ENCODE measurements around the gene TSPAN11.
"Not testable (repeated sequence)": the region's sequence is repeated elsewhere in the genome, so short reads cannot be mapped to it uniquely, and the experiment has no call there.

The TSPAN11 gene, protein sequence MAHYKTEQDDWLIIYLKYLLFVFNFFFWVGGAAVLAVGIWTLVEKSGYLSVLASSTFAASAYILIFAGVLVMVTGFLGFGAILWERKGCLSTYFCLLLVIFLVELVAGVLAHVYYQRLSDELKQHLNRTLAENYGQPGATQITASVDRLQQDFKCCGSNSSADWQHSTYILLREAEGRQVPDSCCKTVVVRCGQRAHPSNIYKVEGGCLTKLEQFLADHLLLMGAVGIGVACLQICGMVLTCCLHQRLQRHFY

DNA sequence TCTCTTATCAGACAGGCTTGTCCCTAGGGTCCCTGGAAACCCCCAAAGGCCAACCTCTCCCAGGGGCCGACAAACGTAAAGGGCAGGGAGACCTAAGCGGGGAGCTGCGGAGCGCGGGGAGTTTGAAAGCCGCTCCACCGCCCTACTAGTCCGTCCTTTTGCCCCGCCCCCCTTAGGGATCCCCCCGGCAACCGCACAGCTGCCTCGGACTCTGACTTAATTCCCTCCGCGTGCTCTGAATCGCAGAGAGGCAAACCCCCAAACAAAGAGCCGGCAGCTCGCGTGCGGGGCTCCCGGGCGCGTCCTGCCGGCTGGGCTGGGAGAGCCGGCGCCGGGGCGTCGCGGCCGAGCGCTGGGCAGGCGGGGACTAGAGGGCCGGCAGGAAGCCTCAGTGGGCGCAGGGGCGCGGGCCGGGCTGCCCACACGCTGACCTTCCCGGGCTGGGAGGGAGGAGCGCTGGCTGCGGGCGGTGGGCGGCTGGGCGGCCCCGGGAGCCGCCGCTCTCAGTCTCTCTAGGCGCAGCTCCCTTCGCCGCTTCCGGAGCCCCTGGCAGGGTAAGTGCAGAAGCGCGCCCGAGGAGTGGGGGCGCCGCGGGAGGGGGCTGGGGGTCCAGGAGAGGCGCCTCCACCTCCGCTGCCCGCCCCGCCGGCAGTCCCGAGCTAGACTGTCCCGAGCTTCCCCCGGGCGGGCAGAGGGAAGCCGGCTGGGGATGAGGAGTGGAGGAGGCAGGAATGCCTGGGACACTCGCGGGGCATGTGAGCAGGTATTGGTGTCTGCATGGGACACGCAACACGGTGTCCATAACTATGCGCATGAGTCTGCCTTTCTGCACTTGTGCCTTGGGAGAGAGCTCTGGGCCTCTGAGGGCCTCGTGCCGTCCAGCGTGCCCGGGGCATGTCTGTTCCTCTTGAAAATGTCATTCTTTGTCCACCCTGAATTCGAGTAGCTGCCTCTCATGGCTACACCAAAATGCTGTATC is at the start of gene TSPAN11:
TSPAN11 (plus strand) TSS at position 506 of the 979 bp plus-strand sequence. CDS start 27,244 bp downstream, outside the sequence.
- no peak for DNase-seq (ENCODE audit: low spot score)

DNA sequence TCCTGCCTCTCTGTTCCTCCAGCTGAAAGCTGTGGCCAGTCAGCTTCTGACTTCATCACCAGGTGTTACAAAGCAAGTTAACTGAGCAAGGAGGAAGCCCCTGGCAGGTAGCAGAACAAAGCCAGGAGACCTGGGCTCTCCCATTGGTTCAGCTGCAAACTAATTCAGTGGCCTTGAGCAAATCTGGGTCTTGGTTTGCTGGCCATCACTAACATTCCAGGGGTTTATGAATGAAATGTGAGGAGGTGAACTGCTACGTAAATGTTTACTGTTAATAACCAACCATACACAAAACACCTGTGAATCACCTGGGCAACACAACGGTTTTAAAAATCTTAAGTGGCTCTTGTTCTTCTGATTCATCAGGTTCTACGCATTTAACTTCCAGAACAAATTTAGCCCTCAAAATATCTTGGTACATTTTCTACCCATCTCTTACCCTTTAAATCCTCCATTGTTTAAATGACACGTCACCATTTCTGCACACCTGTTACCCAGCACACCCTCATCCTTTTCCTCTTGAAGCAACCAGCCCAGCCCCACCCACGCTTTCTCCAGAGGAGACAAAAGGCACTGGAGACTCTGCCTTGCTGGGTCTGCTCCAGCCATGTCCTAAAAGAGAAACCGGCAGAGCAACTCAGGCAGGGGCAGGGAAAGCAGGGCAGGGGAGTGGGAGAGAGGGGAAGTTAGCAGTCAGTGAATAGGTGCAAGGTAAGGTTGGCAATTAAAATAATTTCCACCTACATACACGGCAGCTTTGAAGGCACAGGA is 49.3 kb upstream of the TSPAN11 start:
- DNase-seq (ENCODE audit: low spot score): no peak

DNA sequence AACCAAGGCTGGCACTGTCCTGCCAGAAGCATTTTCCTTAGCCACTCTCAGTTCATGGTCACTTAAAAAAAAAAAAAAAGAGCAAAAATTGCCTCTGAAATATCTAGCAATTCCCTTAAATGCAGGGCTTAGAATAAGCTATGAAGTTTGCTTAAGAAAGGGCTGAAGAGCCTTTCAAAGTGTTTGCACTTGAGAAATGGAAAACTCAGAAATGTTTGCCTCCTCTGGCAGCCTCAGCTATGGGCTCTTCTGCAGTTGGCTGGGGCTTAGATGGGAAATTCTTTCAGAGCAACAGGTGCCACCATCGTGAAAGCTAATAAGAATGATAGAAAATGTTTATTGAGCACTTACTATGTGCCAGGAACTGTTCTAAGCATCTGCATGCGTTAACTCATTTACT is 48.5 kb upstream of the TSPAN11 start:
- DNase-seq (ENCODE audit: low spot score): no peak

DNA sequence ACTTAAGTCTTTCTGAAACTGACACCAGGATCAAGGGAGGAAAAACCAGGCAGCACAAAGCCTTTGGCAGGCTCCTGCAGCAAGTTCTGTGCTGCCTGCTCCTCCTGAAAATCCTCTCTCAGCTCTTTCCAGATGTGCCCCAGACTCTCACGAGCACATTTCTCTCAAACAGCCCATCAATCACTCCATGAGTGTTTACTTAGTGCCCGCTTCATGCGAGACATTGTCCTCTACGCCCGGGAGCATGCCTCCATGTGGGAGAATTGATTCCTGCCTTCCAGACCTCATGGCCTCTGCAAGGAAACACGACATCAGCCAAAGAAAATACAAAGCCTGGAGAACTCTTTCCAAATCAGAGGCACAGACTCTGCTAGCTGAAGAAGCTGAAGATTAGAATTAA is 46.5 kb upstream of the TSPAN11 start:
- no peak for DNase-seq (ENCODE audit: low spot score)

DNA sequence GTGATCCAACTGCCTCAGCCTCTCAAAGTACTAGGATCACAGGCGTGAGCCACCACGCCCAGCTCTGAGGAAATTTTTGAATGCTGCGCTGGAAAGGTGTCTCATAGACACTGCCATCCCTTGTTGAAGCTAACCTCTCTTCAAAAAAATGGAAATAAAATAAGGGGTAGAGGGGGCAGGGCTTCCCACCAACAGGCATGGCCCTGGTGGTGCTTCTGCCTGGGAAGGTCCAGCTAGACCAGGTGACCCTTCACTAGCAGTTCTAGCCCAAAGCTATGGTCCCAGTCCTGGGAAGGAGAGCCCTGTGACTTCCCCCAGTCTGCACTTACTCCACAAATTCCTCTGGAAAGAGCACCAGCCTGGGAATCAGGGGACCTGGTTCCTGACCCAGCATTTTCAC is 45.7 kb upstream of the TSPAN11 start:
- DNase-seq (ENCODE audit: low spot score): no peak

DNA sequence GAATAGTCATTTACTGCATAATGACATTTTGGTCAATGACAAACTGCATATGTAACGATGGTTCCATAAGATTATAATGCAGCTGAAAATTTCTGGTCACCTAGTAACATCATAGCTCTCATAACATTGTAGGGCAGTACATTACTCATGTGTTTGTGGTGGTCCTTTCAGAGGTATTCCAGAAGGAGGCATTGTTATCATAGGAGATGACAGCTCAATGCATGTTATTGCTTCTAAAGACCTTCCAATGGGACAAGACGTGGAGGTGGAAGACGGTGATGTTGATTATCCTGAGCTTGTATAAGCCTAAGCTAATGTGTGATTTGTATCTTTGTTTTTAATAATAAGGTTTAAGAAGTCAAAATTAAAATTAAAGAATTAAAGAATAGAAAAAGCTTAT is 43.8 kb upstream of the TSPAN11 start:
- no peak for DNase-seq (ENCODE audit: low spot score)

DNA sequence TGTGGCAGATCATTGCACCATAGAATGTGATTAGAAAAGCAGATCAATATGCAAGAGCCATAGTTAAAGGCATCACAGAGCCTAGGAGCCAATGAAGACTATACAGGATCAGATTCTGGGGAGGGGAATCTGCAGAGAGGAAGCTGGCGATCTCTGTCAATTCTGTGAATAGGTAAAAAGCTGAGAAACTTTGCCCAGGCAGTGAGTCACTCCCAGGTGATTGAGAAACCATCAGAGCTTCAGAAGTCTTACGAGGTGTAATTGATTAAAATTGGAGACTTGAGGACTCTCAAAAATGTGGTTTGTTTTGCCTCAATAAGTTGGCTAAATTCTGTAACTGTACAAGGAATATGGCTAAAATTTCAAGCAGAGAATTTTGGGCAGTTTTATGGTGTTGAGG is 41.7 kb upstream of the TSPAN11 start:
- DNase-seq (ENCODE audit: low spot score): no peak

DNA sequence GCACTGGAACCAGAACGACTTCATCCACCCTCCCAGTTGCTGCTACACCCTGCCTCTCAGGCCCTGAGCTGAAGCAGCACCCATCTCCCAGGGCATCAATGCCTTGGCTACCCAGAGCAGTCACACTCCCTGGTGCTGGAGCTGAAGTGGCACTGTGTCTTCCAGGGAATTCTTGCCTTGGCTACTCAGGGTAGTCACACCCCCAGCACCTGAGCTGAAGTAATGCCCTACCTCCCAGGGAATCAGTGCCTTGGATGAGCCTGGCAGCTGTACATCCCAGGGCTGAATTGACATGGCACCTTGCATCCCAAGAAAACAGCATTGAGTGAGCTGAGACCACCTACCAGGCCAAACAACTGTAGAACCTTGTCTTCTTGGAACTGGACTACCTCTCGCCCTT is 41.2 kb upstream of the TSPAN11 start:
- DNase-seq (ENCODE audit: low spot score): no peak

DNA sequence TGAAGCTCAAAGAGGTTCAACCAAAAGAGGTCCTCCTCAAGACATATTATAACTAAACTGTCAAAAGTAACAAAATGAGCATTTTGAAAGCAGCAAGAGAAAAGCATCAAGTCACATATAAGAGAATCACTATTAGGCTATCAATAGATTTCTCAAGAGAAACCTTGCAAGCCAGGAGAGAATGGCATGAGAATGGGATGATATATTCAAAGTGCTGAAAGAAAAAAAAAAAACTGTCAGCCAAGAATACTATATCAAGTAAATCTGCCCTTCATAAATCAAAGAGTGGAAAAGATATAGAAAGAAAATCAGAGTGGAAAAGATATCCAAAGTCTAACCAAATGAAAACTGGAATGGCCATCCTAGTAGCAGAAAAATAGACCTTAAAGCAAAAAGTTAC is 39.3 kb upstream of the TSPAN11 start:
- DNase-seq (ENCODE audit: low spot score): no peak

DNA sequence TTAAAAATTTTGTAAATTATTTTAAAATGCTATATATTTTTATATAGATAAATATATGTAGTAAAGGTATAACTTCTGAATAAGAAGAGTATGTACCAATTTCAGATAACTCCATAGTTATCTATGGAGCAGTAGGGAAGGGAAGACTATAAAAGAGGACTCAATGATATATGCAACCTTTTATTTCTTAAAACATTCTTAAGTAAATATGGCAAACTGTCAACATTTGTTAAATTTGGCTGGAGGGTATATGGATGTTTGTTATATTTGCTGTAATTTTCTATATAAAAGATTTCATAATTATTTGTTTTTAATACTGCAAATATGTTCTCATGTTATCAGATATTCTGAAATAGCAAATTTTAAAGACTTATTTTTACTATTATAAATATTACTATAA is 38.3 kb upstream of the TSPAN11 start:
- DNase-seq (ENCODE audit: low spot score): no peak

DNA sequence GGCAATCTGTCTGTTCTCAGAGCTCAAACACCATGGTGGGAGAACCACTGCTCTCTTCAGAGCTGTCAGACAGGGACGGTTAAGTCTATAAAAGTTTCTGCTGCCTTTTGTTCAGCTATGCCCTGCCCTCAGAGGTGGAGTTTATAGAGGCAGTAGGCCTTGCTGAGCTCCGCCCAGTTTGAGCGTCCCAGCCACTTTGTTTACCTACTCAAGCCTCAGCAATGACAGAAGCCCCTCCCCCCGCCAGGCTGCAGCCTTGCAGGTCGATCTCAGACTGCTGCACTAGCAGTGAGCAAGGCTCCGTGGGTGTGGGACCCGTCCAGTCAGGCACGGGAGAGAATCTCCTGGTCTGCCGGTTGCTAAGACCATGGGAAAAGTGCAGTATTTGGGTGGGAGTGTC is 32.0 kb upstream of the TSPAN11 start:
- DNase-seq (ENCODE audit: low spot score): not testable (repeated sequence)

DNA sequence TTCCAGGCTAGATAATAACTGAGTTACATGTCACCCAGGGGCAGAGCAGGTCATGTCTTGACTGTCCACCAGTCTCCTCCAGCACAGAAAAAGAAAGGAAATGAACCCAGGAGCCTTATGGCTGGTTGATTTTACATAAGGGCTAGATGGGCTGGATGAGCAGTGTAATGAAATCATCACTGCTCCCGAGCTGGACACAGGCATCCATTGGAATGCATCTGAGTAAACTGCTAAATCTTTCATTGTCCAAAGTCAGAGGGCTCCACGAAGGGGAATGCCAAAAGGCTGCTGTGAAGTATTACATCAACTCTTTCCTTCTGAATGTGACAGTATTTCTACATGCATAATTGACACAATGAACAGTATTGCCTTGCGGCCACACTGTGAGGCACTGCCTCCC is 30.1 kb upstream of the TSPAN11 start:
- no peak for DNase-seq (ENCODE audit: low spot score)

DNA sequence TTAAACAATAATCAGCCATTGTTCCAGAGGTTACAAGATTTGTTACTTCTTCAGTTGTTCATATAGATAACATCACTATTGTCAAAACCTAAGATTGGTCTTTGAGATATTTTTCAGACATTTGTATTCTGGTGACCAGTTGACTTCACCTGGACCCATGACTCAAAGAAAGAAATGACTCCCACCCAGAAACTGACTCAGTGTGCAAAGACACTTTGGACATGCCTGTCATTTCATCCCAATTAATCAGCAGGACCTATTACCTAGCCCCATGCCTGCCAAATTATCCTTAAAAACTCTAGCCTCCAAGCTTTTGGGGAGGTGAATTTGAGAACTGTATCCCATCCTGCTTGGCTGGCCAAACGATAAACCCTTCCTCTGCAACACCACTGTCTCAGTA is 27.7 kb upstream of the TSPAN11 start:
- DNase-seq (ENCODE audit: low spot score): no peak

DNA sequence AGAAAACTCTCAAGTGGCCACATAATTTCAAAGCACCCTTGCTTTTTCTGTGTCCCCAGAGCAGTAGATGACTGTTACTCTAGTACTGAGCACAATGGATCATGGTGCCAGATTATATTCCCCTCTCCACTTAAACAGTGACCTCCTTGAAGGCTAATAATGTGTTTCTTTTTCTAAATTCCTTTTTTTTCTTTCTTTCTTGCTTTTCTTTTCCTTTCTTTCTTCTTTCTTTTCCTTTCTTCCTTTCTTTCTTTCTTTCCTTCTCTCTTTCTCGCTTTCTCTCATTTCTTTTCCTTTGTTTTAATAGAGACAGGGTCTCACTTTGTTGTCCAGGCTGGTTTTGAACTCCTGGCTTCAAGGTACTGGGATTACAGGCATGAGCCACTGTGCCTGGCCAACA is 26.2 kb upstream of the TSPAN11 start:
- no peak for DNase-seq (ENCODE audit: low spot score)

DNA sequence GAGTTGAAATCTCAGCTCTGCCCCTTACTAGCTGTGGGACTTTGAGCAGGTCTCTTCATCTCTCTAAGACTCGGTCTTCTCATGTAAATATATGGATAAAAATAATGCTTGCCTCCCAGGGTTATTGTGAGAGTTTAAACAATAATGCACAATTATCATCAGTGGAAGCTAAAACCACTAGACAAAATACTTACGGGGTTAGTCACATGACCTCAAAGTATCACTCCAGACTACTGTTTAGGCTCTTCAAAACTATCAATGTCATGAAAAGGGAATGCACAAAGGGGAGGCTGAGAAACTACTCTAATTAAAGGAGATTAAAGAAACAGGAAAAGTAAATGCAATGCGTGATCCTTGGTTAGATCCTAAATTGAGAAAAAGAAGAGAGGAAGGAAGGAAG is 24.5 kb upstream of the TSPAN11 start:
- DNase-seq (ENCODE audit: low spot score): no peak

DNA sequence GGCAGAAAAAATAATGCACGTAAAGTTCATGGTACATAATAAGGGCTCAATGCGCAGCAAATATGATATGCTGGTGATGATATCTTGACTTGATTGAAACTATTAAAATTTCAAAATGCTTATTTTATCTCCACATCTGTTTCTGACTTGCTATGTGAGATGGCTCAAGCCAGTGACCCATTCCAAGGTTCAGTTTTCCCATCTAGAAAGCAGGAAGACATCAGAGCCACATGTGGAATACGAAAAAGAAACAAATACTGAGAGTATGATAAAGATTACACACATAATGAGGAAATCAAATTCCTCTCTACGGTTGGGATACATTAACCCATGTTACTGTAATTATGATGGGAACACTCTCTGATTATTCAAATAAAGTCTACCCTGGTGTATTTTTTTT is 24.0 kb upstream of the TSPAN11 start:
- DNase-seq (ENCODE audit: low spot score): no peak

DNA sequence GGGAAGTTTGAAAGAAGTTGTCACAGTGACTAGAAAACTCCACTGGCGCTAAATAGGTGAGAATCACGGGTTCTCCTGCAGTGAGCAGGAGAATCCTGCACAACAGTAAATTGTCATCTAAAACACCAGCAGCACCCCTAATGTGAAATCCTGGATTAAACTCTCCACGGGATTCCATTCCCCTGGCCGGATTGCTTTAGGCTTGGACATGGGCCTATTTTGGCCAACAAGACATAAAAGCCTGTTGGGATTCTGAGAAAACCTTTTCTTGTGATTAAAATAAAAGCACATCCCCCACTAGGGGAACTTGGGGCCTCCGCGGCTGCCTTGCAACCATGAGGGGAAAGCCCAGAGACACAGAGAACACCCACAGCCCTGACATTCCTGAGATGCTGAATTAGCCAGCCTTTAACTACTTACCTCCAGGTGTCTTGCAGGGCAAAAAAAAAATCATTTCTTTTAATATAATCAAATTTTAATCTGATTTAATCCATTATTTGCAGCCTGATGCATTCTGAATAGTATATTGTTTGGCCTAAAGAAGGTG is 21.0 kb upstream of the TSPAN11 start:
- DNase-seq (ENCODE audit: low spot score): no peak

DNA sequence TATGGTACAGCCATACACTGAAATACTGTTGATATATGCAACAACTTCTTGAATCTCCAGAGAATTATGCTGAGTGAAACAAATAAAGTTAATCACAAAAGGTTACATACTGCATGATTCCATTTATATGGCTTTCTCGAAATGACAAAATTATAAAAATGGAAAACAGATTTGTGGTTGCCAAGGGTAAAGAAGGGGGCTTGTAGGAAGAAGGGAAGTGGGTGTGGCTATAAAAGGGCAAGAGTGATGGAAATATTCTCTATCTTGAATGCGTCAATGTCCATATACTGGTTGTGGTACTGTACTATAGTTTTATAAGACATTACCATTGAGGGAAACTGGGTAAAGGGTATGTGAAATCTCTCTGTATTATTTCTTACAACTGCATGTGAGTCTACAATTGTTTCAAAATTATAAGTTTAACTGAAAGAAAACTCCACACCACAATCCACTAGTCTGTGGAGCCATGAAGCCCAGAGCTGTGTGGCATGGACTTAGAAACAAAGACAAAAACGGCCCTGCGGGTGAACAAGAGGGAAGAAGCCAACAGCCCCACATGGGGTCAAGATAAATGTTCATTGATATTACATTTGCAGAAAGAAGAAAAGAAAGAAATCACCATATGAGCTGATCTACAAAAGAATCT is 18.3 kb upstream of the TSPAN11 start:
- DNase-seq (ENCODE audit: low spot score): no peak

DNA sequence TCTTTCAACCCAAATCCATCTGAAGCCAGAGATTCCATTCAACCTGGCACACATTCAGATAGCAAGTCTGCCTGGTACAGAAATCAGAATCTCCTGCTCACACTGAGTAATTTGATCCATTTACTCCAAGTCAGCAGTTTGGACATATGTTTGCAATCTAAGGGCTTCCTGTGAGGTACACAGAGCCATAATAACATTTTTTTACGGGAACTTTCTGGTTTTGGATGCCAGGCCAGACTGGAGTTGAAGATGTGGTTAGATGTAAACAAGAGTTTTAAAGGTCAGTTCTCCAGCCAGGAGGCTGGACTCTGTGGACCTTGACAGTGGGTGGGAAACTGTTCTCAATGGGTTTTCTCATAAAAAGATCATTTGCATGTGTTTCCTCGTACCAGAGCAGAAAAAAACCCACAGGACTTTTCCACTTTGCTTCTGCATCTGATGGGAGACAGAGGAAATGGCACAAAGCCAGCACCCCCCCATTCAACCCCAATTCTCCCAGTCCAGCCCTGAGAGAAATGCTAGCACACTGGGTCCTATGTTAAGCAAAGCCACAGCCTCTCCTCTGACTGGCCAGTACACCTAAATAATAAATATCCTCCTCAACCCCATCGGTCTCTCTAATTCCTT is 17.7 kb upstream of the TSPAN11 start:
- DNase-seq (ENCODE audit: low spot score): no peak

DNA sequence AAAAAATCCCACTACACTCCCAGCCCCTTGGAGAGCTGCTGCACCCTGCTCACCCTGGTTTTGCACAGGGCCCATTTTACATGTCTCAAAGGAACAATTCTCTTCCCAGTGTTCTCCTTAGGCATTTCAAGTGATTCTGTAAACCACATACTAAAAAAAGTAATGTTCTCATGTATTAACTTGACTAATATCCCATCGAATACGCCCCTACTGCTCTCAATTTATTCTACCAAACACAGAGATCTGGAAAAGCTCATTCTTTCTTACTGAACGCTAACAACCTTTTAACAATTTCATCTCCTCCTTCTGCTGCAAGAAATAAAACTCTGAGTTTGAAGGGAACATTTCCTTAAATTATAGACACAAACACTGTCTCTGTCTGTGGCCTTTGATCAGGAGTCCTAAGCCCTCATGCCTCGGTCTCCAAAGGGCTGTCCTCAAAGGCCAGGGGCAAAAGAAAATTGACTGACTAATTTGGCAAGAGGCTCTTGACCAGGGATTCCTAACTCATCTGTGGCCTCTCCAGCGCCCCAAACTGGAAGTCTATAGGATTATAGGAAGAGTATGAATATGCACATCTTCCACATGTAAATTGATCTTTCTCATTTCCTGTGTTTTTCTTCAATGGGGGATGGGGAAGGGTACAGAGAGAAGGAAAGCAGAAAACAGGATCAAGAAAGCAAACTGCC is 17.1 kb upstream of the TSPAN11 start:
- DNase-seq (ENCODE audit: low spot score): no peak

DNA sequence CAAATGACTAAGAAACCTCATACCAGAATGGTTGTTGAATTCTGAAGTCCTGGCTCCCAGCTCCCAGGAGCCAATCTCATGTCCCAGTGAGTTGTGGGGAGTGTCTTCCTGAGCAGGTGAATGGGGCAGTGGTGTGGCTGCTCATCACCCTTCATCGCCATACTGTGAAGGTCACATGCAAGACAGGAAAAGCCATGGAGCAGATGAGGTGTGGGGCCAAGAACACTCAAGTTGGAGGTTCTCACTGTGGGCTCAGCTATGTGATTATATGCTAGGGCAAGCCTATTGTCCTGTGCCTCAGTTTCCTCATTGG is 16.6 kb upstream of the TSPAN11 start:
- no peak for DNase-seq (ENCODE audit: low spot score)

All from CD4-positive, alpha-beta T cell treated with Interleukin-15 for 4 hours (primary cell).